GM21360 (cell line): ENCODE results near the gene CXCL6.

Experiments used
- ATAC-seq: cut with Tn5 transposase; IDR thresholded peaks from one replicate; pipeline ENCODE4 v1.9.1; 2021; ENCODE audit warnings: mild to moderate bottlenecking, moderate library complexity; ENCODE audit not compliant: unreplicated experiment

The CXCL6 gene

GRCh38 chr4:73841243-73841925 is 4.9 kb downstream of the CXCL6 start:
- ATAC-seq = no peak

- no peak for ATAC-seq
These were observed 6.2 kb downstream of the CXCL6 start for GRCh38 chr4:73842696-73843095.

- no peak for ATAC-seq
These were observed 6.9 kb downstream of the CXCL6 start for GRCh38 chr4:73843369-73843768.

- no peak for ATAC-seq
These were observed 7.9 kb downstream of the CXCL6 start for GRCh38 chr4:73844345-73844744.

- no peak for ATAC-seq
These were observed 8.3 kb downstream of the CXCL6 start for GRCh38 chr4:73844806-73845205.

- ATAC-seq = no peak
These were observed 11.2 kb downstream of the CXCL6 start for GRCh38 chr4:73847526-73848182.

GRCh38 chr4:73848183-73848777 is 11.8 kb downstream of the CXCL6 start:
- ATAC-seq = no peak

GRCh38 chr4:73850261-73850970 is 13.9 kb downstream of the CXCL6 start:
- ATAC-seq = no peak

- no peak for ATAC-seq
These were observed 14.8 kb downstream of the CXCL6 start for GRCh38 chr4:73851293-73851692.

GRCh38 chr4:73852771-73853170 is 16.3 kb downstream of the CXCL6 start:
- ATAC-seq = no peak

- ATAC-seq = no peak
These were observed 16.8 kb downstream of the CXCL6 start, which contains the start of gene PF4V1 for GRCh38 chr4:73853246-73853704. Gene PF4V1 (plus strand): TSS chr4:73853296. CDS start chr4:73853363, 67 bp downstream.

- ATAC-seq = no peak
These were observed 17.4 kb downstream of the CXCL6 start for GRCh38 chr4:73853718-73854473.

GRCh38 chr4:73855406-73855805 is 18.9 kb downstream of the CXCL6 start:
- no peak for ATAC-seq

- no peak for ATAC-seq
These were observed 20.0 kb downstream of the CXCL6 start for GRCh38 chr4:73856518-73856917.

GRCh38 chr4:73859614-73860088 is 23.2 kb downstream of the CXCL6 start:
- ATAC-seq = no peak

GRCh38 chr4:73860181-73860580 is 23.7 kb downstream of the CXCL6 start:
- no peak for ATAC-seq

GRCh38 chr4:73860917-73861316 is 24.4 kb downstream of the CXCL6 start:
- no peak for ATAC-seq

- ATAC-seq = no peak
These were observed 25.8 kb downstream of the CXCL6 start for GRCh38 chr4:73862322-73862721.

GRCh38 chr4:73864365-73864764 is 27.9 kb downstream of the CXCL6 start:
- ATAC-seq = no peak

- ATAC-seq = no peak
These were observed 28.5 kb downstream of the CXCL6 start for GRCh38 chr4:73864961-73865360.
